AG20443 (cell line): Measurements from ENCODE around the gene ZNF77.
A peak's percentile ranks its signal among the peaks of the same experiment; 100 is the strongest.
"Not testable (repeated sequence)": the region's sequence is repeated elsewhere in the genome, so short reads cannot be mapped to it uniquely, and the experiment has no call there.

Experiments used
- DNase-seq: peaks from one replicate; pipeline ENCODE4 v3.0.0; 2012; ENCODE audit warnings: low spot score, mixed read lengths

ZNF77 gene

GRCh38 chr19:2917275-2918184 lies 27.2 kb downstream of the ZNF77 start:
- no peak for DNase-seq

- DNase-seq = no peak
These were observed 32.5 kb downstream of the ZNF77 start for GRCh38 chr19:2912306-2912705.

- no peak for DNase-seq
These were observed 38.1 kb downstream of the ZNF77 start for GRCh38 chr19:2906631-2907195.

- no peak for DNase-seq
These were observed 38.8 kb downstream of the ZNF77 start for GRCh38 chr19:2905918-2906519.

- DNase-seq = not testable (repeated sequence)
These were observed 41.4 kb downstream of the ZNF77 start for GRCh38 chr19:2903326-2903725.

- no peak for DNase-seq
These were observed 42.1 kb downstream of the ZNF77 start for GRCh38 chr19:2902590-2903218.

- peak; percentile 99 for DNase-seq
These were observed 44.2 kb downstream of the ZNF77 start, which contains the start of gene ZNF57 for GRCh38 chr19:2900296-2901252. ZNF57 (plus strand) TSS chr19:2900928; CDS start chr19:2901046, 118 bp downstream.

GRCh38 chr19:2896694-2897093 lies 48.1 kb downstream of the ZNF77 start:
- DNase-seq = no peak

GRCh38 chr19:2890531-2890930 lies 54.2 kb downstream of the ZNF77 start:
- DNase-seq = not testable (repeated sequence)

- DNase-seq = no peak
These were observed 56.0 kb downstream of the ZNF77 start for GRCh38 chr19:2888731-2889224.

GRCh38 chr19:2887391-2887914 lies 57.3 kb downstream of the ZNF77 start:
- DNase-seq = peak; percentile 69

GRCh38 chr19:2885736-2886135 lies 59.0 kb downstream of the ZNF77 start:
- no peak for DNase-seq

- DNase-seq = peak; percentile 25
These were observed 60.9 kb downstream of the ZNF77 start for GRCh38 chr19:2883686-2884439.
